A549 (cell line): Measurements from ENCODE around the gene DNAJC5. TPM values are rescaled to one million over a fixed set of nuclear protein-coding genes. Genes with fewer than 3 reads are reported as not detected.

ENCODE experiments used
- ATAC-seq, 2 experiments: fragments of 200-7000 bp in 1 of 2; fragments of >200 bp in 1 of 2; cut with Nextera tagmentation in 1 of 2; cut with Tn5 transposase in 1 of 2; 3 replicates each; pipeline versions ENCODE4 v1.8.0 to v1.9.1; 2018 to 2020; ENCODE audit warnings: mild to moderate bottlenecking in 1 of 2, moderate library complexity in 1 of 2
- CTCF ChIA-PET: fragments of 300-600 bp; sonication (Branson Sonifier 250); formaldehyde crosslinking; extraction: SDS; loops from one replicate; lab custom pipeline; 2021; ENCODE audit warnings: antibody characterized with exemption, inconsistent platforms; lab: Yijun Ruan, JAX
- POLR2A ChIA-PET: fragments of 350-600 bp; formaldehyde crosslinking; extraction: SDS; loops from one replicate; lab custom pipeline; 2021; ENCODE audit warnings: antibody characterized with exemption, inconsistent platforms; lab: Yijun Ruan, JAX
- DNase-seq, 2 experiments: peaks; one replicate each; pipeline versions ENCODE4 v3.0.0 to v3.0.0-alpha.2; 2011 to 2016; ENCODE audit warnings: low read depth in 1 of 2, low spot score in 1 of 2
- FAIRE-seq: peaks from 2 replicates; lab custom pipeline; 2011; peaks lifted over from hg19 to GRCh38; lab: Jason Lieb, UNC
- H3K27ac ChIP-seq, 2 experiments: fragments of >200 bp; sonication (Bioruptor Twin); formaldehyde crosslinking; 3 replicates each; pipeline ENCODE4 v1.5.1; 2016 to 2017
- H3K4me1 ChIP-seq: fragments of >200 bp; sonication (Bioruptor Twin); formaldehyde crosslinking; 3 replicates; pipeline ENCODE4 v1.6.1; 2016
- H3K4me2 ChIP-seq: fragments of >200 bp; sonication (Bioruptor Twin); formaldehyde crosslinking; 3 replicates; pipeline ENCODE4 v1.6.1; 2016
- H3K4me3 ChIP-seq: fragments of >200 bp; sonication (Bioruptor Twin); formaldehyde crosslinking; 3 replicates; pipeline ENCODE4 v1.5.1; 2016
- H3K9me3 ChIP-seq: fragments of >200 bp; sonication (Bioruptor Twin); formaldehyde crosslinking; 3 replicates; pipeline ENCODE4 v1.6.1; 2016
- ATOH8 ChIP-seq: fragments of 250-450 bp; sonication (Bioruptor Pico); IDR thresholded peaks from 2 replicates; pipeline ENCODE4 v1.5.0; 2020; ENCODE audit warnings: low read depth, mild to moderate bottlenecking, moderate library complexity
- CBX2 ChIP-seq: fragments of 200-600 bp; sonication (generic); IDR thresholded peaks from 2 replicates; pipeline ENCODE4 v1.6.1; 2016; ENCODE audit warnings: low read depth, mild to moderate bottlenecking, borderline replicate concordance
- CBX8 ChIP-seq: fragments of 200-600 bp; sonication (generic); IDR thresholded peaks from 2 replicates; pipeline ENCODE4 v1.6.1; 2016
- CHD2 ChIP-seq: fragments of 150-350 bp; IDR thresholded peaks from 2 replicates; pipeline ENCODE4 v1.6.1; 2014; ENCODE audit warnings: low read length; ENCODE audit not compliant: partially characterized antibody
- CHD4 ChIP-seq: fragments of 200-600 bp; sonication (generic); IDR thresholded peaks from 2 replicates; pipeline ENCODE4 v1.6.1; 2016; ENCODE audit warnings: antibody characterized with exemption, mild to moderate bottlenecking, borderline replicate concordance
- CTCF ChIP-seq: fragments of >200 bp; sonication (Bioruptor Twin); formaldehyde crosslinking; IDR thresholded peaks from 3 replicates; pipeline ENCODE4 v1.5.1; 2016
- ELK1 ChIP-seq: fragments of 150-350 bp; IDR thresholded peaks from 2 replicates; pipeline ENCODE4 v1.6.1; 2014; ENCODE audit warnings: low read depth, mild to moderate bottlenecking, low read length
- EP300 ChIP-seq, 2 experiments: fragments of >200 bp; sonication (Bioruptor Twin); formaldehyde crosslinking; IDR thresholded peaks; 2 replicates in 1 of 2; 3 replicates in 1 of 2; pipeline ENCODE4 v1.6.1; 2016 to 2017
- FOSB ChIP-seq: fragments of 250-450 bp; sonication (Bioruptor Pico); IDR thresholded peaks from 2 replicates; pipeline ENCODE4 v1.5.0; 2020; ENCODE audit warnings: mild to moderate bottlenecking, moderate library complexity
- FOXS1 ChIP-seq: fragments of 250-450 bp; sonication (Bioruptor Pico); IDR thresholded peaks from 2 replicates; pipeline ENCODE4 v1.5.0; 2020; ENCODE audit warnings: mild to moderate bottlenecking, moderate library complexity
- GATA3 ChIP-seq: IDR thresholded peaks from 2 replicates; pipeline ENCODE4 v1.6.1; 2012; ENCODE audit warnings: borderline replicate concordance
- HES2 ChIP-seq: fragments of >200 bp; sonication (Bioruptor Twin); formaldehyde crosslinking; IDR thresholded peaks from 2 replicates; pipeline ENCODE4 v1.6.1; 2016
- HEYL ChIP-seq: fragments of 250-450 bp; sonication (Bioruptor Pico); IDR thresholded peaks from 2 replicates; pipeline ENCODE4 v1.8.0; 2021; ENCODE audit warnings: mild to moderate bottlenecking, moderate library complexity
- JUN ChIP-seq, 2 experiments: fragments of >200 bp; sonication (Bioruptor Twin); formaldehyde crosslinking; IDR thresholded peaks; 2 replicates in 1 of 2; 3 replicates in 1 of 2; pipeline ENCODE4 v1.6.1; 2016 to 2017
- KDM1A ChIP-seq: fragments of 200-600 bp; sonication (generic); IDR thresholded peaks from 2 replicates; pipeline ENCODE4 v1.6.1; 2016; ENCODE audit warnings: low read depth, mild to moderate bottlenecking
- MAX ChIP-seq: IDR thresholded peaks from 2 replicates; pipeline ENCODE4 v1.6.1; 2012
- MYC ChIP-seq: IDR thresholded peaks from 2 replicates; pipeline ENCODE4 v1.6.1; 2012; ENCODE audit warnings: mild to moderate bottlenecking, inconsistent platforms, low read length, improper control_type of control experiment, borderline replicate concordance
- PHF8 ChIP-seq: fragments of 200-600 bp; sonication (generic); IDR thresholded peaks from 2 replicates; pipeline ENCODE4 v1.6.1; 2016; ENCODE audit warnings: low read depth, mild to moderate bottlenecking, antibody characterized with exemption, moderate library complexity, borderline replicate concordance
- POLR2A ChIP-seq: IDR thresholded peaks from 2 replicates; pipeline ENCODE4 v1.6.1; 2012; ENCODE audit warnings: mild to moderate bottlenecking, low read length
- POLR2AphosphoS2 ChIP-seq: conservative IDR thresholded peaks from 2 replicates; pipeline ENCODE4 v1.6.1; 2012; ENCODE audit warnings: low read length, improper control_type of control experiment, inconsistent platforms
- RARB ChIP-seq: fragments of 250-450 bp; sonication (Bioruptor Pico); IDR thresholded peaks from 2 replicates; pipeline ENCODE4 v1.8.0; 2021; ENCODE audit warnings: mild to moderate bottlenecking, moderate library complexity
- SMC3 ChIP-seq: fragments of >200 bp; sonication (Bioruptor Twin); formaldehyde crosslinking; IDR thresholded peaks from 3 replicates; pipeline ENCODE4 v1.6.1; 2018; ENCODE audit warnings: inconsistent platforms
- SREBF2 ChIP-seq: fragments of 450-650 bp; IDR thresholded peaks from 2 replicates; pipeline ENCODE4 v1.6.1; 2014; ENCODE audit warnings: mild to moderate bottlenecking, moderate library complexity
- ZNF302 ChIP-seq: fragments of 250-450 bp; sonication (Bioruptor Pico); IDR thresholded peaks from 2 replicates; pipeline ENCODE4 v1.9.0; 2021; ENCODE audit warnings: inconsistent platforms, mild to moderate bottlenecking, moderate library complexity
- WGBS: methylation state at CpG from one replicate; pipeline ENCODE4 v1.1.6; 2017; ENCODE audit errors: missing lambda C conversion rate; 5-methylcytosine and 5-hydroxymethylcytosine counted together
- polyA minus RNA-seq: library from RNA; depleted of rRNA, polyadenylated mRNA; stranded (reverse); fragments of >200 nt; gene quantifications from 2 replicates; pipeline ENCODE4 v1.2.3, GENCODE V29; 2011; rRNA and poly(A)+ RNA removed
- polyA plus RNA-seq, 4 experiments: library from polyadenylated mRNA; depleted of rRNA in 3 of 4; stranded (reverse); fragments of >200 nt; fragmentation: RNase III in 1 of 4; extraction: RNeasy Plus Mini Kit Qiagen cat#74134 plus additional on column Dnase treatment in 1 of 4; gene quantifications; 2 replicates in 3 of 4; 3 replicates in 1 of 4; pipeline ENCODE4 v1.2.3, GENCODE V29; 2011 to 2017

The DNAJC5 gene
- 20.3 and 20.4 TPM in 2 replicates for polyA plus RNA-seq (2011; rRNA removed)
- 15.9 and 19.9 TPM in 2 replicates for polyA plus RNA-seq (2012; cell fraction: cytosol; rRNA removed)
- 31.2 and 34.8 TPM in 2 replicates for polyA plus RNA-seq (2012; cell fraction: nucleus; rRNA removed)
- 21.7 to 23.2 TPM (median 23.2 TPM) in 3 replicates for polyA plus RNA-seq (2017; fragmentation: RNase III; extraction: RNeasy Plus Mini Kit Qiagen cat#74134 plus additional on column Dnase treatment)
- 27.1 and 32.7 TPM in 2 replicates for polyA minus RNA-seq

- H3K4me1 ChIP-seq = peaks cover 12% of the 10 kb centered on the region
- CTCF ChIA-PET = interaction anchor here (0.6 to 1.6 kb wide), 4 partner anchors 10 to 30 kb away, joined by 3 to 6 read pairs (median 4); partner anchors contain the start of gene TPD52L2
- TF ChIP-seq SMC3 (no peak), CHD2 (no peak), MYC (0 out of 2 replicates have a peak, but pooled peaks have one; percentile 20), CBX2 (no peak), GATA3 (0 out of 2 replicates have a peak, but pooled peaks have one; percentile 26), MAX (peak; percentile 34), POLR2A (peak; percentile 53)
- TF ChIP-seq, all 56 proteins: peak for 4
- ATAC-seq (peak; percentile 79 to 88), DNase-seq (peak; percentile 92 to 99), FAIRE-seq (no peak)
- H3K9me3 ChIP-seq = no peaks in the 10 kb centered on the region
- WGBS = 44% methylated on average over 25 of the region's 82 CpGs
- H3K4me2 ChIP-seq = peak within 1 kb of the TSS; percentile 84
- peak within 1 kb of the TSS; percentile 65 for H3K4me3 ChIP-seq
- POLR2A ChIA-PET = interaction anchor here (1.1 to 2.3 kb wide), 3 partner anchors 19 to 154 kb away, joined by 4 to 14 read pairs (median 4); partner anchors contain the start of gene TPD52L2
- H3K27ac ChIP-seq = peak within 1 kb of the TSS; percentile 82 to 96
Measured at GRCh38 chr20:63894358-63895201, at the start of gene DNAJC5. DNAJC5 (plus strand) TSS chr20:63895126; CDS start chr20:63928346, 33,220 bp downstream.

- TF ChIP-seq PHF8 (no peak), RARB (CRISPR knock-in tag) (no peak), ZNF302 (CRISPR knock-in tag) (no peak), FOSB (CRISPR knock-in tag) (no peak)
- ChIA-PET POLR2A (no interaction called here), CTCF (interaction anchor here (0.6 to 1.1 kb wide), 2 partner anchors 129 to 157 kb away, joined by 3 read pairs; no protein-coding TSS in a partner anchor)
- 20% methylated on average over 18 of the region's 24 CpGs for WGBS
- FAIRE-seq (no peak), DNase-seq (peak in 1 of 2 experiments; percentile 56), ATAC-seq (peak; percentile 55 to 83)
- Histone ChIP-seq H3K4me1 (peaks cover 17% of the 10 kb centered on the region), H3K4me2 (peak overlapping the region; percentile 75), H3K4me3 (peak overlapping the region; percentile 21; the same call in 1 of the 3 replicates), H3K27ac (peak overlapping the region in 1 of 2 experiments; percentile 82; a peak in 4 of 6 replicates), H3K9me3 (no peaks in the 10 kb centered on the region)
Measured at GRCh38 chr20:63846128-63846771, 48.7 kb upstream of the DNAJC5 start.

GRCh38 chr20:63846888-63847236 is 48.1 kb upstream of the DNAJC5 start:
- Histone ChIP-seq H3K9me3 (no peaks in the 10 kb centered on the region), H3K27ac (peak overlapping the region in 1 of 2 experiments; percentile 82; a peak in 2 of 6 replicates), H3K4me3 (no peak overlapping the region), H3K4me2 (peak overlapping the region; percentile 75), H3K4me1 (peaks cover 17% of the 10 kb centered on the region)
- ATAC-seq = no peak
- DNase-seq = no peak
- CTCF ChIA-PET = interaction anchor here (1.1 kb wide), 1 partner anchor 158 kb away, joined by 3 read pairs; no protein-coding TSS in a partner anchor
- no peak for TF ChIP-seq POLR2AphosphoS2
- TF ChIP-seq CBX8 = no peak
- no peak for TF ChIP-seq KDM1A
- no peak for TF ChIP-seq JUN (IDR thresholded peaks at IDR 0.05)
- TF ChIP-seq CTCF = no peak
- no peak for TF ChIP-seq CHD2
- no peak for TF ChIP-seq EP300 (IDR thresholded peaks at IDR 0.05)
- no peak for TF ChIP-seq HES2
- TF ChIP-seq ATOH8 (CRISPR knock-in tag) = no peak
- TF ChIP-seq ELK1 = no peak
- TF ChIP-seq HEYL = no peak
- TF ChIP-seq FOXS1 = no peak
- no peak for TF ChIP-seq GATA3
- no peak for TF ChIP-seq RARB (CRISPR knock-in tag)
- no peak for TF ChIP-seq CHD4
- TF ChIP-seq SREBF2 = no peak
- 70% methylated on average over 3 of the region's 3 CpGs for WGBS
- POLR2A ChIA-PET = no interaction called here
- FAIRE-seq = no peak
